Neutrophil (primary cell): ENCODE data around the gene SCNN1B.

Experiments
- H3K27ac ChIP-seq: fragments of 200-600 bp; sonication (generic); 2 replicates; pipeline ENCODE4 v1.5.1; 2016; ENCODE audit warnings: mild to moderate bottlenecking, moderate library complexity
- H3K27me3 ChIP-seq: fragments of 200-600 bp; sonication (generic); 2 replicates; pipeline ENCODE4 v1.6.0; 2016; ENCODE audit warnings: mild to moderate bottlenecking
- H3K36me3 ChIP-seq: fragments of 200-600 bp; sonication (generic); 2 replicates; pipeline ENCODE4 v1.5.1; 2017
- H3K4me1 ChIP-seq, 2 experiments: fragments of 200-600 bp in 1 of 2; sonication (generic) in 1 of 2; 1 replicate in 1 of 2; 2 replicates in 1 of 2; pipeline versions ENCODE4 v1.5.1 to v1.6.1; 2013 to 2016; ENCODE audit warnings: low read depth in 1 of 2, low read length in 1 of 2, mild to moderate bottlenecking in 1 of 2, moderate library complexity in 1 of 2; ENCODE audit not compliant: control insufficient read depth in 1 of 2, insufficient read depth in 1 of 2
- H3K4me3 ChIP-seq, 2 experiments: fragments of 200-600 bp in 1 of 2; sonication (generic) in 1 of 2; 1 replicate in 1 of 2; 2 replicates in 1 of 2; pipeline ENCODE4 v1.5.1; 2013 to 2016; ENCODE audit warnings: low read depth in 1 of 2, low read length in 1 of 2, mild to moderate bottlenecking in 1 of 2, moderate library complexity in 1 of 2
- H3K9me3 ChIP-seq: fragments of 200-600 bp; sonication (generic); 2 replicates; pipeline ENCODE4 v1.5.1; 2016
- TF ChIP-seq, protein P1 (sequence below): fragments of 200-600 bp; sonication (generic); IDR thresholded peaks from 2 replicates; pipeline ENCODE4 v1.5.1; 2016; ENCODE audit warnings: antibody characterized with exemption

SCNN1B gene

DNA sequence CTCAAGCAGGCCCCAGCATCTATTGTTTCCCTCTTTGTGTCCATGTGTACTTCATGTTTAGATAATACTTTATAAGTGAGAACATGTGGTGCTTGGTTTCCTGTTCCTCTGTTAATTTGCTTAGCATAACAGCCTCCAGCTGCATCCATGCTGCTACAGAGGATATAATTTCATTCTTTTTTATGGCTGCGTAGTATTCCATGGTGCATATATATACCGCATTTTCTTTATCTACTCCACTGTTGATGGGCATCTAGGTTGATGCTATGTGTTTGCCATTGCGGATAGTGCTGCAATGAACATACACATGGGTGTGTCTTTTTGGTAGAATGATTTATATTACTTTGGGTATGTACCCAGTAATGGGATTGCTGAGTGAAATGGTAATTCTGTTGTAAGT, 31.4 kb upstream of the SCNN1B start:
- TF ChIP-seq, protein P1, sequence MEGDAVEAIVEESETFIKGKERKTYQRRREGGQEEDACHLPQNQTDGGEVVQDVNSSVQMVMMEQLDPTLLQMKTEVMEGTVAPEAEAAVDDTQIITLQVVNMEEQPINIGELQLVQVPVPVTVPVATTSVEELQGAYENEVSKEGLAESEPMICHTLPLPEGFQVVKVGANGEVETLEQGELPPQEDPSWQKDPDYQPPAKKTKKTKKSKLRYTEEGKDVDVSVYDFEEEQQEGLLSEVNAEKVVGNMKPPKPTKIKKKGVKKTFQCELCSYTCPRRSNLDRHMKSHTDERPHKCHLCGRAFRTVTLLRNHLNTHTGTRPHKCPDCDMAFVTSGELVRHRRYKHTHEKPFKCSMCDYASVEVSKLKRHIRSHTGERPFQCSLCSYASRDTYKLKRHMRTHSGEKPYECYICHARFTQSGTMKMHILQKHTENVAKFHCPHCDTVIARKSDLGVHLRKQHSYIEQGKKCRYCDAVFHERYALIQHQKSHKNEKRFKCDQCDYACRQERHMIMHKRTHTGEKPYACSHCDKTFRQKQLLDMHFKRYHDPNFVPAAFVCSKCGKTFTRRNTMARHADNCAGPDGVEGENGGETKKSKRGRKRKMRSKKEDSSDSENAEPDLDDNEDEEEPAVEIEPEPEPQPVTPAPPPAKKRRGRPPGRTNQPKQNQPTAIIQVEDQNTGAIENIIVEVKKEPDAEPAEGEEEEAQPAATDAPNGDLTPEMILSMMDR, result no peak
- Histone ChIP-seq H3K27ac (no peak overlapping the region), H3K36me3 (no peaks in the 10 kb centered on the region), H3K4me1 (no peaks in the 10 kb centered on the region), H3K27me3 (no peaks in the 10 kb centered on the region), H3K9me3 (no peaks in the 10 kb centered on the region), H3K4me3 (no peak overlapping the region)

GRCh38 chr16:23274968-23275367, 27.1 kb upstream of the SCNN1B start:
- Histone ChIP-seq H3K4me1 (no peaks in the 10 kb centered on the region), H3K4me3 (no peak overlapping the region), H3K36me3 (no peaks in the 10 kb centered on the region), H3K27ac (no peak overlapping the region), H3K27me3 (peaks cover 8% of the 10 kb centered on the region), H3K9me3 (no peaks in the 10 kb centered on the region)
- TF ChIP-seq, protein P1, result no peak

DNA sequence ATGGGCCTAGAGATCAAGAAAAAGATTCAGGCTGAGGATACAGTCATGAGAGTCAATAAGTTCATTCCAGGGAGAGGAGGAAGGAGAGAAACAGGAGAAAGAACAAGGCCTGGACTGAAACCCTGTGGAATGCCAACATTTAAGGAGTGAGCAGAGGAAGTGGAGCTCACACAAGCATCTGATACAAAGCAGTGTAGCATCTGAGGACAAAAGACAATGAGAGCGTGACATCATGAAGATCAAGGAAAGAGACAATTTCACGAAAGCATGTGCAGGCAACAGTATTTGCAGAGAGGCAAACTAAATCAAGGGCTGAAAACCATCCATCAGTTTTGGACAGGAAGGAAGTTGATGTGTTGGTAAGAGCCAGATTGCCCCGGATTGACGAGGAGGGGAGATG, 25.3 kb upstream of the SCNN1B start:
- H3K36me3 ChIP-seq, result no peaks in the 10 kb centered on the region
- no peak overlapping the region for H3K27ac ChIP-seq
- H3K9me3 ChIP-seq, result no peaks in the 10 kb centered on the region
- TF ChIP-seq, protein P1, result no peak
- H3K4me1 ChIP-seq, result no peaks in the 10 kb centered on the region
- no peak overlapping the region for H3K4me3 ChIP-seq
- peaks cover 15% of the 10 kb centered on the region for H3K27me3 ChIP-seq

DNA sequence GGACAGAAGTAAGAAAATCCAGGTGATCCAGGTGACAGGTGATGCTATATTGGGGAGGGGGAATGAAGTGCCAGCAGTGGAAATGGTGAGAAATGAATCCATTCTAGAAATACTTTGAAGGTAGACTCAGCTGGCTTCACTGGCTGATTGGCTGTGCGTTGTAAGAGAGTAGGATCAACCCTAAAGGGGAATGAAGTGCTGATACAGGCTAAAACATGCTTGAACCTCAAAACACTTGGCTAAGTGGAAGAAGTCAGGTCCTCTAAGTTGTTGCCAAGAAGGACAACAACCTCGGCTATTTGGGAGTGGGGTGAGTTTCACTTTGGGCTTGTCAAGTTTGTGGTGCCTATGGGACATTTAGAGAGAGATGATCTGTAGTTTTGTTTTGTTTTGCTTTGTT, 24.1 kb upstream of the SCNN1B start:
- H3K36me3 ChIP-seq, result no peaks in the 10 kb centered on the region
- no peaks in the 10 kb centered on the region for H3K4me1 ChIP-seq
- H3K4me3 ChIP-seq, result no peak overlapping the region
- H3K27me3 ChIP-seq, result peaks cover 15% of the 10 kb centered on the region
- H3K27ac ChIP-seq, result no peak overlapping the region
- TF ChIP-seq, protein P1, result no peak
- no peaks in the 10 kb centered on the region for H3K9me3 ChIP-seq

- Histone ChIP-seq H3K9me3 (no peaks in the 10 kb centered on the region), H3K27ac (no peak overlapping the region), H3K27me3 (peaks cover 15% of the 10 kb centered on the region), H3K4me1 (no peaks in the 10 kb centered on the region), H3K36me3 (no peaks in the 10 kb centered on the region), H3K4me3 (no peak overlapping the region)
- TF ChIP-seq, protein P1, result no peak
Measured at GRCh38 chr16:23279721-23280153, 22.4 kb upstream of the SCNN1B start.

DNA sequence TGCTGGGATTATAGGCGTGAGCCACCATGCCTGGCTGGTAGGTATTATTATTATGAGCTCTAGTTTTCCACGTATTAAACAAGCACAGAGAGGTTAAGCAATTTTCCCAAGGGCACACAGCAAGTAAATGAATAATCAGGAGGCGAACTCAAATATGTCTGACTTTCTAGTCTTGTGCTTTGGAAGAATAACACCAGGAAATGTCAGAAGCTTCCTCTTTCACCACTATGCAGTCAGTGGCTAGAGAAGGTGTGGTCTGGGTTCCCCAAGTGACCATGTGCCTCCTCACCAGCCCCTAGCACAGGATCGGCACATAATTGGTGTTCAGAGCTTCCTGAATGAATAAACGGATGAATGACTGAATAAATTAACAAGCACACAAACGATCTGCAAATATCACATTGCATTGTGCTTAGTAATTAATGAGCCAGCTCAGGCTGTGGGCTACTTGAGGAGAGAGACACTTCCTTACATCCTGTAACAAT, 21.6 kb upstream of the SCNN1B start:
- Histone ChIP-seq H3K36me3 (no peaks in the 10 kb centered on the region), H3K9me3 (no peaks in the 10 kb centered on the region), H3K27me3 (peaks cover 15% of the 10 kb centered on the region), H3K4me3 (no peak overlapping the region), H3K27ac (no peak overlapping the region), H3K4me1 (no peaks in the 10 kb centered on the region)
- TF ChIP-seq, protein P1, result no peak
